ENCODE measurements around the gene PTTG1IP.

DNA sequence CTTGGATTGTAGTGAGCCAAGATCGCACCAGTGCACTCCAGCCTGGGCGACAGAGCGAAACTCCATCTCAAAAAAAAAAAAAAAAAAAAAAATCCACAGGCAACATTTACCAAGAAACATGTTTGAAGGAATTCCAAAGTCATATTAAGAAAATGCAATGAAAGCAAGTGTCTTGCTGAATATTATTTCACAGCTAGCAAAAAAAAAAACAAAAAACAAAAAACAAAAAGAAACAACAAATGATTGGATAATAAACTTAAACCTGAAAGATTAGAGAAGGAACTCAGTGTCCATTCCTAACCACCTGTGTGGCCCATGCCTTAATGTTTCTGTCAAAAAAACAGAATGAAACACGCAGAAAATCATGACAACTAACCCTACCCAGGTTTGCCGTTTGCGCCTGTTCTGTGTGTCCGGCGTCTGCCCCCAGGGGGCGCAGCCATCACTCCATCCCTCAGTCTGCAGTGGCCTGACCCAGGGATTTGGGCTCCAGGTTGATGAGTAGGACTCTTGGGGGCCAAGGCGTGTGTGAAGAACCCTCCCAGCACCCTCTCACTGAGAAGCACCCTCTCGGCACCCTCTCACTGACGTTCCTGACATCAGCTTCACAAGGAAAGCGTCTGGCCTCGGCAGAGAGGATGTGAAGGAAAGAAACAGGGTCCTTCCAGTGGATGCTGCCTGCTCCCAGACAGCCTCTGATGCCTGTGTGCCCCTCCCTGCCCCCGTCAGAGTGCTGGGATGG, 19.2 kb upstream of the PTTG1IP start:
- TF ChIP-seq, protein P1, sequence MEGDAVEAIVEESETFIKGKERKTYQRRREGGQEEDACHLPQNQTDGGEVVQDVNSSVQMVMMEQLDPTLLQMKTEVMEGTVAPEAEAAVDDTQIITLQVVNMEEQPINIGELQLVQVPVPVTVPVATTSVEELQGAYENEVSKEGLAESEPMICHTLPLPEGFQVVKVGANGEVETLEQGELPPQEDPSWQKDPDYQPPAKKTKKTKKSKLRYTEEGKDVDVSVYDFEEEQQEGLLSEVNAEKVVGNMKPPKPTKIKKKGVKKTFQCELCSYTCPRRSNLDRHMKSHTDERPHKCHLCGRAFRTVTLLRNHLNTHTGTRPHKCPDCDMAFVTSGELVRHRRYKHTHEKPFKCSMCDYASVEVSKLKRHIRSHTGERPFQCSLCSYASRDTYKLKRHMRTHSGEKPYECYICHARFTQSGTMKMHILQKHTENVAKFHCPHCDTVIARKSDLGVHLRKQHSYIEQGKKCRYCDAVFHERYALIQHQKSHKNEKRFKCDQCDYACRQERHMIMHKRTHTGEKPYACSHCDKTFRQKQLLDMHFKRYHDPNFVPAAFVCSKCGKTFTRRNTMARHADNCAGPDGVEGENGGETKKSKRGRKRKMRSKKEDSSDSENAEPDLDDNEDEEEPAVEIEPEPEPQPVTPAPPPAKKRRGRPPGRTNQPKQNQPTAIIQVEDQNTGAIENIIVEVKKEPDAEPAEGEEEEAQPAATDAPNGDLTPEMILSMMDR (IDR thresholded peaks at IDR 0.05): peak; percentile 96
- TF ChIP-seq ZFX (IDR thresholded peaks at IDR 0.05; ENCODE audit: borderline replicate concordance): no peak

Data from 22Rv1 (cell line).